Karpas-422 (cell line): ENCODE results near the gene NKIRAS1. TPM values are rescaled to one million over a fixed set of nuclear protein-coding genes. Genes with fewer than 3 reads are reported as not detected.
A peak's percentile ranks its signal among the peaks of the same experiment; 100 is the strongest.
"Not testable (repeated sequence)": the region's sequence is repeated elsewhere in the genome, so short reads cannot be mapped to it uniquely, and the experiment has no call there.

Source experiments
- DNase-seq: peaks from one replicate; pipeline ENCODE4 v3.0.0-alpha.2; 2015
- H2AFZ ChIP-seq: fragments of 200-600 bp; sonication (generic); 2 replicates; pipeline ENCODE4 v1.6.1; 2014; ENCODE audit warnings: antibody characterized with exemption, low read length, mixed read lengths
- H3K27ac ChIP-seq: fragments of 200-600 bp; sonication (generic); 2 replicates; pipeline ENCODE4 v1.5.1; 2014; ENCODE audit warnings: mild to moderate bottlenecking, low read length, moderate library complexity
- H3K27me3 ChIP-seq: fragments of 200-600 bp; sonication (generic); 2 replicates; pipeline ENCODE4 v1.6.1; 2014; ENCODE audit warnings: low read length, mixed read lengths
- H3K36me3 ChIP-seq: fragments of 200-600 bp; sonication (generic); 2 replicates; pipeline ENCODE4 v1.6.1; 2014; ENCODE audit warnings: low read length, mixed read lengths; ENCODE audit not compliant: insufficient read depth
- H3K4me1 ChIP-seq: fragments of 200-600 bp; sonication (generic); 2 replicates; pipeline ENCODE4 v1.6.1; 2014; ENCODE audit warnings: mild to moderate bottlenecking, low read length, mixed read lengths
- H3K4me2 ChIP-seq: fragments of 200-600 bp; sonication (generic); 2 replicates; pipeline ENCODE4 v1.6.1; 2014; ENCODE audit warnings: low read length, low read depth, mild to moderate bottlenecking; ENCODE audit not compliant: poor library complexity, severe bottlenecking
- H3K4me3 ChIP-seq: fragments of 200-600 bp; sonication (generic); 2 replicates; pipeline ENCODE4 v1.5.1; 2014; ENCODE audit warnings: mild to moderate bottlenecking, antibody characterized with exemption, low read length, mixed read lengths
- H3K79me2 ChIP-seq: fragments of 200-600 bp; sonication (generic); 2 replicates; pipeline ENCODE4 v1.6.1; 2014; ENCODE audit warnings: mild to moderate bottlenecking, low read length, mixed read lengths
- H3K9ac ChIP-seq: fragments of 200-600 bp; sonication (generic); 2 replicates; pipeline ENCODE4 v1.6.0; 2014; ENCODE audit warnings: low read length
- H3K9me2 ChIP-seq: fragments of 200-600 bp; sonication (generic), shearing (Covaris generic); replicated peaks from 2 replicates; pipeline ENCODE4 v1.6.0; 2014; ENCODE audit warnings: mild to moderate bottlenecking, low read length, moderate library complexity; ENCODE audit not compliant: insufficient read depth
- H3K9me3 ChIP-seq: fragments of 300-700, 200-600 bp; sonication (generic); 2 replicates; pipeline ENCODE4 v1.6.1; 2014; ENCODE audit warnings: low read length, mixed read lengths
- H4K20me1 ChIP-seq: fragments of 200-600 bp; sonication (generic); 2 replicates; pipeline ENCODE4 v1.6.1; 2014; ENCODE audit warnings: mild to moderate bottlenecking, antibody characterized with exemption, low read length, low read depth; ENCODE audit not compliant: insufficient read depth
- total RNA-seq: library from RNA; depleted of rRNA; stranded (reverse); fragments of >200 nt; shearing (Covaris generic); gene quantifications from 2 replicates; pipeline ENCODE4 v1.2.3, GENCODE V29; 2014; ENCODE audit warnings: low replicate concordance

The NKIRAS1 gene
- total RNA-seq, 1 experiment from 2014 or later, result 0.97 TPM

GRCh38 chr3:23919628-23920027 lies 2.8 kb upstream of the NKIRAS1 start:
- H3K9ac ChIP-seq, result no peak overlapping the region
- H3K9me3 ChIP-seq, result no peaks in the 10 kb centered on the region
- H3K27ac ChIP-seq, result no peak overlapping the region
- H3K4me1 ChIP-seq, result peaks cover 25% of the 10 kb centered on the region
- no peak overlapping the region for H3K4me3 ChIP-seq
- H3K9me2 ChIP-seq, result no peaks in the 10 kb centered on the region
- H3K79me2 ChIP-seq, result peaks cover 17% of the 10 kb centered on the region
- no peak overlapping the region for H3K4me2 ChIP-seq
- peaks cover 30% of the 10 kb centered on the region for H4K20me1 ChIP-seq
- no peak for DNase-seq
- peaks cover 30% of the 10 kb centered on the region for H3K36me3 ChIP-seq
- H3K27me3 ChIP-seq, result no peaks in the 10 kb centered on the region; the same call in 1 of the 2 replicates
- H2AFZ ChIP-seq, result no peak overlapping the region

GRCh38 chr3:23918331-23918730 lies 1.5 kb upstream of the NKIRAS1 start:
- Histone ChIP-seq H3K27ac (peak overlapping the region; percentile 76; the same call in 1 of the 2 replicates), H3K79me2 (peaks cover 17% of the 10 kb centered on the region), H3K4me2 (peak overlapping the region; percentile 87), H3K4me3 (peak overlapping the region; percentile 86), H3K9ac (peak overlapping the region; percentile 86), H3K36me3 (peaks cover 30% of the 10 kb centered on the region), H4K20me1 (peaks cover 30% of the 10 kb centered on the region), H3K4me1 (peaks cover 25% of the 10 kb centered on the region)
- not testable (repeated sequence) for H3K27me3 ChIP-seq, H3K9me2 ChIP-seq, H2AFZ ChIP-seq, H3K9me3 ChIP-seq, DNase-seq

GRCh38 chr3:23917679-23918303 lies 1.0 kb upstream of the NKIRAS1 start:
- not testable (repeated sequence) for DNase-seq, H3K27me3 ChIP-seq, H3K9me3 ChIP-seq, H3K9me2 ChIP-seq, H2AFZ ChIP-seq
- Histone ChIP-seq H3K27ac (peak overlapping the region; percentile 76), H3K9ac (peak overlapping the region; percentile 86), H3K79me2 (peaks cover 17% of the 10 kb centered on the region), H3K4me3 (peak overlapping the region; percentile 86), H3K4me1 (peaks cover 25% of the 10 kb centered on the region), H3K36me3 (peaks cover 30% of the 10 kb centered on the region), H4K20me1 (peaks cover 30% of the 10 kb centered on the region), H3K4me2 (peak overlapping the region; percentile 87)

- Histone ChIP-seq H2AFZ (peak overlapping the region; percentile 72), H3K27me3 (no peaks in the 10 kb centered on the region; the same call in 1 of the 2 replicates), H3K9me2 (no peaks in the 10 kb centered on the region), H3K9me3 (no peaks in the 10 kb centered on the region), H3K9ac (peak overlapping the region; percentile 72), H4K20me1 (peaks cover 30% of the 10 kb centered on the region), H3K27ac (no peak overlapping the region), H3K36me3 (peaks cover 30% of the 10 kb centered on the region), H3K79me2 (peaks cover 17% of the 10 kb centered on the region), H3K4me1 (peaks cover 25% of the 10 kb centered on the region), H3K4me3 (peak overlapping the region; percentile 86), H3K4me2 (peak overlapping the region; percentile 85)
- DNase-seq, result peak; percentile 49
Observed at GRCh38 chr3:23916152-23916885, 471 bp downstream of the NKIRAS1 start.

- Histone ChIP-seq H3K9ac (0 out of 2 replicates have a peak overlapping the region, but pooled peaks have one; percentile 72), H3K27me3 (no peaks in the 10 kb centered on the region; the same call in 1 of the 2 replicates), H4K20me1 (peaks cover 30% of the 10 kb centered on the region), H2AFZ (no peak overlapping the region), H3K79me2 (peaks cover 17% of the 10 kb centered on the region), H3K9me2 (no peaks in the 10 kb centered on the region), H3K4me3 (peak overlapping the region; percentile 86), H3K4me1 (peaks cover 25% of the 10 kb centered on the region), H3K27ac (no peak overlapping the region), H3K36me3 (peaks cover 30% of the 10 kb centered on the region), H3K4me2 (peak overlapping the region; percentile 85), H3K9me3 (no peaks in the 10 kb centered on the region)
- DNase-seq, result no peak
Observed at GRCh38 chr3:23915537-23916108, 1.2 kb downstream of the NKIRAS1 start.

- Histone ChIP-seq H4K20me1 (peaks cover 18% of the 10 kb centered on the region), H3K27ac (no peak overlapping the region), H3K4me3 (no peak overlapping the region), H3K79me2 (peaks cover 17% of the 10 kb centered on the region), H3K9me2 (no peaks in the 10 kb centered on the region), H3K4me2 (no peak overlapping the region), H2AFZ (no peak overlapping the region), H3K9ac (no peak overlapping the region), H3K9me3 (no peaks in the 10 kb centered on the region), H3K27me3 (no peaks in the 10 kb centered on the region; the same call in 1 of the 2 replicates), H3K36me3 (peaks cover 16% of the 10 kb centered on the region), H3K4me1 (peaks cover 25% of the 10 kb centered on the region)
- DNase-seq, result no peak
Observed at GRCh38 chr3:23913873-23914743, 2.7 kb downstream of the NKIRAS1 start.

- Histone ChIP-seq H3K27me3 (no peaks in the 10 kb centered on the region; the same call in 1 of the 2 replicates), H2AFZ (no peak overlapping the region), H3K4me1 (peaks cover 17% of the 10 kb centered on the region), H3K4me3 (no peak overlapping the region), H3K79me2 (peaks cover 12% of the 10 kb centered on the region), H3K27ac (no peak overlapping the region), H3K9me2 (no peaks in the 10 kb centered on the region), H3K4me2 (no peak overlapping the region), H3K9ac (no peak overlapping the region), H3K9me3 (no peaks in the 10 kb centered on the region), H4K20me1 (peaks cover 9% of the 10 kb centered on the region), H3K36me3 (peaks cover 7% of the 10 kb centered on the region)
- no peak for DNase-seq
Observed at GRCh38 chr3:23913182-23913581, 3.6 kb downstream of the NKIRAS1 start.
